ENCODE data around the gene CLIC1. TPM values are rescaled to one million over a fixed set of nuclear protein-coding genes. Genes with fewer than 3 reads are reported as not detected.

CLIC1 gene
- total RNA-seq, 1 donor from 2014 or later = 286 TPM

- H3K9me3 ChIP-seq = no peaks in the 10 kb centered on the region
- ATAC-seq (no peak), DNase-seq (no peak)
- intact Hi-C loops (cut with DNase I) = no loop called here
- no peaks in the 10 kb centered on the region for H3K36me3 ChIP-seq
- no peaks in the 10 kb centered on the region for H3K4me1 ChIP-seq
- H3K27me3 ChIP-seq = no peaks in the 10 kb centered on the region
- H3K4me3 ChIP-seq = no peak within 1 kb of the TSS
- no peak within 1 kb of the TSS for H3K27ac ChIP-seq
- TF ChIP-seq CTCF (IDR thresholded peaks at IDR 0.05) = no peak
These were observed 26.0 kb upstream of the CLIC1 start, which contains the start of gene SAPCD1 for GRCh38 chr6:31762356-31762755. SAPCD1 (plus strand) TSS chr6:31762656; CDS start chr6:31763055, 399 bp downstream.

- H3K9me3 ChIP-seq = no peaks in the 10 kb centered on the region
- H3K27ac ChIP-seq = no peak overlapping the region
- no peak for DNase-seq
- no peaks in the 10 kb centered on the region for H3K27me3 ChIP-seq
- intact Hi-C loops (cut with DNase I) = no loop called here
- H3K4me3 ChIP-seq = no peak overlapping the region
- no peaks in the 10 kb centered on the region for H3K4me1 ChIP-seq
- no peak for ATAC-seq
- no peaks in the 10 kb centered on the region for H3K36me3 ChIP-seq
- TF ChIP-seq CTCF (IDR thresholded peaks at IDR 0.05) = no peak
These were observed 25.0 kb upstream of the CLIC1 start for GRCh38 chr6:31761343-31761742.

- no peak for TF ChIP-seq CTCF (IDR thresholded peaks at IDR 0.05)
- intact Hi-C loops (cut with DNase I) = no loop called here
- H3K9me3 ChIP-seq = no peaks in the 10 kb centered on the region
- no peak overlapping the region for H3K27ac ChIP-seq
- H3K36me3 ChIP-seq = no peaks in the 10 kb centered on the region
- no peaks in the 10 kb centered on the region for H3K4me1 ChIP-seq
- DNase-seq = no peak
- no peaks in the 10 kb centered on the region for H3K27me3 ChIP-seq
- ATAC-seq = no peak
- no peak overlapping the region for H3K4me3 ChIP-seq
These were observed 24.5 kb upstream of the CLIC1 start for GRCh38 chr6:31760790-31761189.

GRCh38 chr6:31758281-31758680 is 22.0 kb upstream of the CLIC1 start:
- Histone ChIP-seq H3K27me3 (no peaks in the 10 kb centered on the region), H3K27ac (no peak overlapping the region), H3K4me1 (no peaks in the 10 kb centered on the region), H3K4me3 (no peak overlapping the region), H3K36me3 (no peaks in the 10 kb centered on the region), H3K9me3 (no peaks in the 10 kb centered on the region)
- DNase-seq (no peak), ATAC-seq (no peak)
- intact Hi-C loops (cut with DNase I) = no loop called here
- no peak for TF ChIP-seq CTCF (IDR thresholded peaks at IDR 0.05)

- ATAC-seq (no peak), DNase-seq (no peak)
- Histone ChIP-seq H3K27ac (no peak overlapping the region), H3K4me1 (no peaks in the 10 kb centered on the region), H3K27me3 (no peaks in the 10 kb centered on the region), H3K9me3 (no peaks in the 10 kb centered on the region), H3K4me3 (no peak overlapping the region), H3K36me3 (no peaks in the 10 kb centered on the region)
- TF ChIP-seq CTCF (IDR thresholded peaks at IDR 0.05) = no peak
- intact Hi-C loops (cut with DNase I) = no loop called here
These were observed 16.5 kb upstream of the CLIC1 start for GRCh38 chr6:31752739-31753319.
